IMR-90 (cell line): ENCODE results near the gene XRN1. TPM values are rescaled to one million over a fixed set of nuclear protein-coding genes. Genes with fewer than 3 reads are reported as not detected.

ENCODE experiments used
- ATAC-seq: fragments of 200-7000 bp; cut with Tn5 transposase; 2 replicates; pipeline ENCODE4 v1.9.1; 2020; ENCODE audit warnings: low read depth, mild to moderate bottlenecking, moderate library complexity
- BruUV-seq: library from RNA; stranded (reverse); fragments of 400-500 nt; replicated peaks from 2 replicates; lab custom pipeline; 2021; lab: Mats Ljungman, UMichigan
- CTCF ChIA-PET: fragments of 300-600 bp; formaldehyde crosslinking; extraction: SDS; loops from one replicate; lab custom pipeline; 2021; ENCODE audit warnings: antibody characterized with exemption; lab: Yijun Ruan, JAX
- POLR2A ChIA-PET: fragments of 300-600 bp; sonication (Branson Sonifier 250); formaldehyde crosslinking; loops from one replicate; lab custom pipeline; 2022; ENCODE audit warnings: antibody characterized with exemption; ENCODE audit not compliant: unreplicated experiment; lab: Charles Lee
- DNase-seq: peaks from one replicate; pipeline ENCODE4 v3.0.0; 2013
- H2AFZ ChIP-seq: replicated peaks from 2 replicates; pipeline ENCODE3; 2013; ENCODE audit warnings: low read length, mild to moderate bottlenecking; ENCODE audit not compliant: poor library complexity
- H2AK5ac ChIP-seq: 2 replicates; pipeline ENCODE4 v1.6.1; 2013; ENCODE audit warnings: low read depth, low read length, inconsistent platforms
- H2AK9ac ChIP-seq: replicated peaks from 2 replicates; pipeline ENCODE3; 2013; ENCODE audit warnings: mild to moderate bottlenecking, low read depth, low read length, moderate library complexity; ENCODE audit not compliant: poor library complexity
- H2BK120ac ChIP-seq: 2 replicates; pipeline ENCODE4 v1.6.1; 2013; ENCODE audit warnings: low read depth, low read length, inconsistent platforms
- H2BK15ac ChIP-seq: 3 replicates; pipeline ENCODE4 v1.6.1; 2013; ENCODE audit warnings: low read depth, low read length, inconsistent platforms
- H2BK20ac ChIP-seq: 2 replicates; pipeline ENCODE4 v1.6.1; 2013; ENCODE audit warnings: low read depth, mild to moderate bottlenecking, inconsistent platforms, low read length, moderate library complexity
- H2BK5ac ChIP-seq: 2 replicates; pipeline ENCODE4 v1.6.1; 2013; ENCODE audit warnings: mild to moderate bottlenecking, low read depth, low read length, inconsistent platforms; ENCODE audit not compliant: poor library complexity, severe bottlenecking
- H3K14ac ChIP-seq: replicated peaks from 2 replicates; pipeline ENCODE4 v1.6.1; 2013; ENCODE audit warnings: low read depth, low read length, inconsistent platforms
- H3K18ac ChIP-seq: 2 replicates; pipeline ENCODE4 v1.6.1; 2013; ENCODE audit warnings: low read depth, low read length, control low read depth
- H3K23ac ChIP-seq: 2 replicates; pipeline ENCODE4 v1.6.1; 2013; ENCODE audit warnings: low read depth, low read length, inconsistent platforms
- H3K27ac ChIP-seq: 2 replicates; pipeline ENCODE4 v1.5.1; 2013; ENCODE audit warnings: mild to moderate bottlenecking, control low read depth, low read length; ENCODE audit not compliant: insufficient read depth
- H3K27me3 ChIP-seq: 2 replicates; pipeline ENCODE4 v1.6.1; 2013; ENCODE audit warnings: low read length; ENCODE audit not compliant: control insufficient read depth, insufficient read depth
- H3K36me3 ChIP-seq: 2 replicates; pipeline ENCODE4 v1.6.1; 2013; ENCODE audit warnings: low read length, mixed read lengths; ENCODE audit not compliant: control insufficient read depth, insufficient read depth
- H3K4ac ChIP-seq: 2 replicates; pipeline ENCODE4 v1.6.1; 2013; ENCODE audit warnings: low read depth, low read length, inconsistent platforms
- H3K4me1 ChIP-seq: 2 replicates; pipeline ENCODE4 v1.6.1; 2013; ENCODE audit warnings: low read length, mixed read lengths; ENCODE audit not compliant: control insufficient read depth, insufficient read depth
- H3K4me2 ChIP-seq: 2 replicates; pipeline ENCODE4 v1.6.1; 2013; ENCODE audit warnings: low read depth, mild to moderate bottlenecking, control low read depth, low read length, moderate library complexity
- H3K4me3 ChIP-seq: 2 replicates; pipeline ENCODE4 v1.5.1; 2013; ENCODE audit warnings: low read depth, mild to moderate bottlenecking, control low read depth, low read length, moderate library complexity; ENCODE audit not compliant: insufficient read depth
- H3K56ac ChIP-seq: 2 replicates; pipeline ENCODE4 v1.6.1; 2013; ENCODE audit warnings: low read length, inconsistent platforms; ENCODE audit not compliant: insufficient read depth; ENCODE audit errors: extremely low read depth
- H3K79me1 ChIP-seq, 2 experiments: 2 replicates each; pipeline ENCODE4 v1.6.1; 2013; ENCODE audit warnings: low read length in 2 of 2, inconsistent platforms in 1 of 2, low read depth in 1 of 2
- H3K9ac ChIP-seq: 2 replicates; pipeline ENCODE4 v1.6.1; 2013; ENCODE audit warnings: low read depth, low read length, control low read depth
- H3K9me1 ChIP-seq: 2 replicates; pipeline ENCODE4 v1.6.1; 2013; ENCODE audit warnings: low read length, inconsistent platforms; ENCODE audit not compliant: insufficient read depth
- H3K9me3 ChIP-seq: 2 replicates; pipeline ENCODE4 v1.6.1; 2013; ENCODE audit warnings: low read length; ENCODE audit not compliant: control insufficient read depth, insufficient read depth
- H4K20me1 ChIP-seq: 2 replicates; pipeline ENCODE4 v1.6.1; 2013; ENCODE audit warnings: low read length, inconsistent platforms; ENCODE audit not compliant: insufficient read depth
- H4K5ac ChIP-seq: 2 replicates; pipeline ENCODE4 v1.6.1; 2013; ENCODE audit warnings: mild to moderate bottlenecking, low read depth, low read length, control low read depth
- H4K8ac ChIP-seq, 2 experiments: 2 replicates each; pipeline ENCODE4 v1.6.1; 2013; ENCODE audit warnings: low read depth in 2 of 2, low read length in 2 of 2, control low read depth in 1 of 2, inconsistent platforms in 1 of 2
- H4K91ac ChIP-seq: 2 replicates; pipeline ENCODE4 v1.6.1; 2013; ENCODE audit warnings: low read depth, low read length, inconsistent platforms; ENCODE audit not compliant: insufficient read depth
- MAFK ChIP-seq: IDR thresholded peaks from 2 replicates; pipeline ENCODE4 v1.6.1; 2012; ENCODE audit warnings: low read depth, low read length, improper control_type of control experiment
- NFE2L2 ChIP-seq: fragments of 150-350 bp; IDR thresholded peaks from 2 replicates; pipeline ENCODE4 v1.6.1; 2016; ENCODE audit warnings: low read depth, mild to moderate bottlenecking, low read length
- RAD21 ChIP-seq: IDR thresholded peaks from 2 replicates; pipeline ENCODE4 v1.6.1; 2012; ENCODE audit warnings: low read length, improper control_type of control experiment
- WGBS, 2 experiments: methylation state at CpG; one replicate each; pipeline versions ENCODE4 v1.1.5 to v1.1.7; 2013; ENCODE audit warnings: missing lambda C conversion rate in 2 of 2; ENCODE audit not compliant: insufficient read length in 1 of 2; ENCODE audit errors: extremely low coverage in 2 of 2; 5-methylcytosine and 5-hydroxymethylcytosine counted together
- dilution Hi-C: fragments of 300-500 bp; cut with HindIII; formaldehyde crosslinking; loops from one replicate; pipeline ENCODE4 v1.14.3; 2018; ENCODE audit warnings: low sequenced_read_pairs; ENCODE audit not compliant: unreplicated experiment
- in situ Hi-C: fragments of 300-500 bp; cut with MboI; formaldehyde crosslinking; loops from 3 replicates; pipeline ENCODE4 v1.14.3; 2019; ENCODE audit warnings: low sequenced_read_pairs, inconsistent platforms, mixed read lengths
- intact Hi-C: fragments of 100-400 bp; cut with micrococcal nuclease; formaldehyde crosslinking; loops from 2 replicates; pipeline ENCODE4 v1.10.0; 2022
- polyA plus RNA-seq, 3 experiments: library from polyadenylated mRNA; depleted of rRNA; stranded (reverse); fragments of >200 nt; gene quantifications; 2 replicates each; pipeline ENCODE4 v1.2.3, GENCODE V29; 2012; ENCODE audit warnings: low replicate concordance in 1 of 3
- total RNA-seq: library from RNA; depleted of rRNA; stranded (reverse); fragments of >200 nt; gene quantifications from 2 replicates; pipeline ENCODE4 v1.2.3, GENCODE V29; 2012
- TF ChIP-seq, protein P1 (sequence below): fragments of 150-350 bp; IDR thresholded peaks from 2 replicates; pipeline ENCODE4 v1.6.1; 2017; ENCODE audit warnings: mild to moderate bottlenecking, antibody characterized with exemption, low read length, low read depth

XRN1 gene
- total and polyA plus RNA-seq, 2 of the 4 experiments (the other 2 are of a cell fraction) = 6.0 to 21.5 TPM

DNA sequence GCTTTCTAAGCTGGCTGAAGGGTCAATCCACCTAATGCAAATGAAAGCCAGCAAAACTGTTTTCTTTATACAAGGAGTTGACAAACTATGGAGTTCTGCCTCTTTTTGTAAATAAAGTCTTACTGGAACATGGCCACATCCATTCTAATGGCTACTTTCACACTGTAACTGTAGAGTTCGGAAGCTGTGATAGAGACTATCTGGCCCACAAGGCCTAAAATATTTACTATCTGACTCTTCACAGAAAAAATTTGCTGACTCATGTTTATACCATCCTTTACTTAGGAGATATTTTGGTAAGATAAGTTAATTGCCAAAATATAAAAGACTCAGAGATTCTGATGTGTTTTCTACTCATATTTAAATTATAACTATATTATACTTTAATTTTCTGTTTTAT is 128.7 kb downstream of the XRN1 start:
- TF ChIP-seq RAD21 (no peak), NFE2L2 (peak; percentile 96), MAFK (peak; percentile 100)
- TF ChIP-seq, protein P1, sequence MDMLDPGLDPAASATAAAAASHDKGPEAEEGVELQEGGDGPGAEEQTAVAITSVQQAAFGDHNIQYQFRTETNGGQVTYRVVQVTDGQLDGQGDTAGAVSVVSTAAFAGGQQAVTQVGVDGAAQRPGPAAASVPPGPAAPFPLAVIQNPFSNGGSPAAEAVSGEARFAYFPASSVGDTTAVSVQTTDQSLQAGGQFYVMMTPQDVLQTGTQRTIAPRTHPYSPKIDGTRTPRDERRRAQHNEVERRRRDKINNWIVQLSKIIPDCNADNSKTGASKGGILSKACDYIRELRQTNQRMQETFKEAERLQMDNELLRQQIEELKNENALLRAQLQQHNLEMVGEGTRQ = no peak
- Histone ChIP-seq H3K36me3 (peaks cover 5% of the 10 kb centered on the region), H2BK120ac (no peak overlapping the region), H3K9me3 (no peaks in the 10 kb centered on the region), H3K4me2 (peak overlapping the region; percentile 74; the same call in 1 of the 2 replicates), H4K8ac (no peak overlapping the region), H2AK9ac (no peak overlapping the region), H3K14ac (no peak overlapping the region), H3K27me3 (no peaks in the 10 kb centered on the region), H3K56ac (no peak overlapping the region), H2BK20ac (no peak overlapping the region), H4K20me1 (no peaks in the 10 kb centered on the region), H3K4ac (no peak overlapping the region), H3K23ac (no peak overlapping the region), H3K9ac (no peak overlapping the region), H3K27ac (no peak overlapping the region), H3K4me1 (no peaks in the 10 kb centered on the region; the same call in 1 of the 2 replicates), H3K18ac (peak overlapping the region; percentile 22; the same call in 1 of the 2 replicates), H2AK5ac (no peak overlapping the region), H2BK15ac (no peak overlapping the region), H3K9me1 (no peaks in the 10 kb centered on the region), H3K4me3 (no peak overlapping the region), H2BK5ac (peak overlapping the region; percentile 36), H4K91ac (no peak overlapping the region), H2AFZ (no peak overlapping the region), H4K5ac (no peak overlapping the region; the same call in 1 of the 2 replicates), H3K79me1 (peaks cover 0 to 2% of the 10 kb centered on the region in 2 experiments; a peak in 2 of 4 replicates)
- ATAC-seq (peak; percentile 69), DNase-seq (peak; percentile 71)
- no TSS peak for BruUV-seq
- WGBS, 2 experiments = no CpG with 5 or more reads among the region's 1 CpG
- dilution Hi-C loops = no loop called here
- intact Hi-C loops = no loop called here
- in situ Hi-C loops = no loop called here
- POLR2A ChIA-PET = no interaction called here
- CTCF ChIA-PET = interaction anchor here (0.8 kb wide), 1 partner anchor 9 kb away, joined by 3 read pairs; no protein-coding TSS in a partner anchor
